Skeletal muscle tissue (tissue), 4 donors: Measurements from ENCODE around the gene EDEM3. TPM values are rescaled to one million over a fixed set of nuclear protein-coding genes. Genes with fewer than 3 reads are reported as not detected.

Source experiments
- H3K27ac ChIP-seq: one replicate; pipeline ENCODE4 v1.7.0; 2013; ENCODE audit warnings: mild to moderate bottlenecking, low read depth, low read length, inconsistent platforms
- H3K27me3 ChIP-seq, 3 donors: one replicate each; pipeline ENCODE4 v1.7.0; 2013; ENCODE audit warnings: low read length in 3 of 3; ENCODE audit not compliant: control insufficient read depth in 3 of 3, insufficient read depth in 3 of 3
- H3K36me3 ChIP-seq, 3 donors: one replicate each; pipeline ENCODE4 v1.7.0; 2013; ENCODE audit warnings: low read length in 3 of 3; ENCODE audit not compliant: control insufficient read depth in 3 of 3, insufficient read depth in 3 of 3
- H3K4me1 ChIP-seq, 3 donors: one replicate each; pipeline ENCODE4 v1.7.0; 2013; ENCODE audit warnings: low read length in 3 of 3, mild to moderate bottlenecking in 3 of 3; ENCODE audit not compliant: control insufficient read depth in 3 of 3, insufficient read depth in 3 of 3
- H3K4me3 ChIP-seq, 3 donors: one replicate each; pipeline ENCODE4 v1.7.0; 2013; ENCODE audit warnings: low read length in 3 of 3
- H3K9ac ChIP-seq, 3 donors: one replicate each; pipeline ENCODE4 v1.7.0; 2013; ENCODE audit warnings: low read length in 3 of 3, mild to moderate bottlenecking in 3 of 3, moderate library complexity in 2 of 3, low read depth in 1 of 3
- H3K9me3 ChIP-seq, 3 donors: one replicate each; pipeline ENCODE4 v1.7.0; 2013; ENCODE audit warnings: low read length in 3 of 3; ENCODE audit not compliant: control insufficient read depth in 3 of 3
- total RNA-seq: library from RNA; depleted of rRNA; stranded (reverse); fragments of >200 nt; gene quantifications from one replicate; pipeline ENCODE4 v1.2.3, GENCODE V29; 2014
- donor health status: Osteomylitis.

EDEM3 gene
- total RNA-seq, 1 donor from 2014 or later = 28.2 TPM

DNA sequence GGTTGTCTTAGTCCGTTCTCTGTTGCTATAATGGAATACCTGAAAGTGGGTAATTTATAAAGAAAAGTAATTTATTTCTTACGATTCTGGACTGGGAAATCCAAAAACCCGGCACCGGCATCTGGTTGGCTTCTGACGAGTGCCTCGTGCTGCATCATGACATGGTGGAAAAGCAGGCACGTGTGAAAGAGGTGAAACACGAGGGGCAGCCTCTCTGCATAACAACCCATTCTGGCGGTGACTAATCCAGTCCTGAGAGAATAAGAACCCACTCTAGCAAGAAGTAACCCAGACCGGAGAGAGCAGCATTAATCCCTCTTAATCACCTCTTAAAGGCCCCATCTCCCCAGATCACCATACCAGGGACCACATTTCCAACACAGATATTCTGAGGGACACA lies 2.7 kb upstream of the EDEM3 start:
- H3K36me3 ChIP-seq = no peaks in the 10 kb centered on the region
- no peak overlapping the region for H3K27ac ChIP-seq
- H3K9ac ChIP-seq = no peak overlapping the region
- no peaks in the 10 kb centered on the region for H3K9me3 ChIP-seq
- H3K4me3 ChIP-seq = no peak overlapping the region
- H3K27me3 ChIP-seq = no peaks in the 10 kb centered on the region
- H3K4me1 ChIP-seq = peaks cover 6 to 22% (median 16%) of the 10 kb centered on the region in 3 donors

DNA sequence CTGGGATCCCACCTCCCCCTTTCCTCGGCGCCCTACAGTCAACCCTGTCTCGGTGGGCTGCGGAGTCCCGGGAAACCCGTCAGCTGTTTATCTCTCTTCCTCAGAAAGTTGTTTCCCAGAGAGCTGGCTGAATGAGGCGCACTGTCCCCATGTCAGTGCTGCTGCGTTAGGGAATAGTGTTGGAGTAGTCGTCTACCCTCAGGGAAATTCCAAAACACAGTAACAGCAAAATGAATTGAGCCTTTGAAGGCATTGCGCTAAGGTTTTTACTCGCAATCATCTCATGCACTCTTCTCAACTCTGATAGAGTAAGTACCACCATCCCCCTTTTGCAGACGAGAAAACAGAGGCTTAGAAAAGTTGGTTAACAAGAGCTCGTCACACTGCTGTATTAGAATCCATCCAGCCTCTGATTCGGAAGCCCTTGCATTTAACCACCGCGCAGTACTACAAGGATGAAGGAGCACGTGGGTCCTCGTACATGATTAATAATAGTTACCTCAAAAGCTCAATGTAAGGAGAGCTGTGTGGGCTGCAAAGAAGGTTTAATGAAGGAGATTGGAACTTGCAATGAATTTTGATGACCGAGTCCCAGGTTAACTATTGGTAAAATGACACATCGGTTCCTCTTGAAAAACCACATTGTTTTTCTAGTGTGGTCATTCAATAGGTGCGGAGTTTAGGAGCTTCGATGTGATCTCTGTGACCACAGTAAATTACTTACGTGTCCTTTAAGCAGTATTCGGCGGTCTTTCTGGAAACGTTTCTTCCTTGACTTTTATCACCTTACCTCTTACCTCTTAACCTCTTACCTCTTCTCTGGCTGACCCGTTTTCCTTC lies 788 bp upstream of the EDEM3 start:
- Histone ChIP-seq H3K4me1 (peaks cover 6 to 22% (median 16%) of the 10 kb centered on the region in 3 donors), H3K9ac (peak overlapping the region; percentile 79 to 91 (median 89)), H3K27ac (peak overlapping the region; percentile 52), H3K4me3 (peak overlapping the region; percentile 83 to 96 (median 86)), H3K9me3 (no peaks in the 10 kb centered on the region), H3K36me3 (no peaks in the 10 kb centered on the region), H3K27me3 (no peaks in the 10 kb centered on the region)

DNA sequence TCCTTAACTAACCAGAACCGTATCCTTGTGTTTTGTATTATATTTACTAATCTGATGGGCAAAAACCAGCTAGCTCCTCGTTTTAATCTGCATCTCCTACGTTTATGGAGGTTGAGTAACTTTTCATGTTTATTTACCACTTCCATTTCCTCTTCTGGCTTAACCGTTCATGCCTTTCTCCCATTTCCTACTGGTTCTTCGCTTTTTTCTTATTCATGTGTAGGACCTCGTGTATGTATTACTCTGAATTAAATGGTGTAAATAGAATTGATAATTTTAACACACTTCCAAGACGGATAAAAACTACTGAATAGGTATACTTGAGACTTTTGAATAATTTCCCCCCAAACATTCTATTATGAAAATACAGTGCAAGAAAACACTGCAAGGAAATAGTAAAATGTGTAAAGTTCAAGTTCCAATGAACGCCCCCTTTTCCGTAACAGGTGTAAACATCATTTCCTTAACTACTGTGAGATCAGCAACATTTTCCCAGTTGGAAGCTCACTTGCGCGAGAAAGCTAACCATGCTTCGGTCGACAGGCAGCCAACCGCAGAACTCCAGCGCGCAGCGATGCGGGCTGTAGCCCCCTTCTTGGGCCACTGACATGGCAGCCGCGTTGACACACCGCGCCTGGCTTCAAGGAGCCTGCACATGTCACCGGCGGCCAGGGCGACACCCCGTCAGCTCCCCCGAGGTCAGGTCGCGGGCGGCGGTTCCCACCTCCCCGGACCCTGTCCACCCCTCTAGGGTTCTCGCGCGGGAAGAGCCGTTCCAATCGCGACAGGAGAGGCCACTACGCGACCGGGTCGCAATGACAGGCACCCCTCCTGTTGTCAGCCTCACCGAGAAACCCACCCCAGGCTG lies 816 bp downstream of the EDEM3 start:
- Histone ChIP-seq H3K27ac (peak overlapping the region; percentile 93), H3K4me1 (peaks cover 6 to 22% (median 16%) of the 10 kb centered on the region in 3 donors), H3K9me3 (no peaks in the 10 kb centered on the region), H3K27me3 (no peaks in the 10 kb centered on the region), H3K9ac (peak overlapping the region; percentile 82 to 95 (median 92)), H3K4me3 (peak overlapping the region; percentile 85 to 96 (median 91)), H3K36me3 (no peaks in the 10 kb centered on the region)

DNA sequence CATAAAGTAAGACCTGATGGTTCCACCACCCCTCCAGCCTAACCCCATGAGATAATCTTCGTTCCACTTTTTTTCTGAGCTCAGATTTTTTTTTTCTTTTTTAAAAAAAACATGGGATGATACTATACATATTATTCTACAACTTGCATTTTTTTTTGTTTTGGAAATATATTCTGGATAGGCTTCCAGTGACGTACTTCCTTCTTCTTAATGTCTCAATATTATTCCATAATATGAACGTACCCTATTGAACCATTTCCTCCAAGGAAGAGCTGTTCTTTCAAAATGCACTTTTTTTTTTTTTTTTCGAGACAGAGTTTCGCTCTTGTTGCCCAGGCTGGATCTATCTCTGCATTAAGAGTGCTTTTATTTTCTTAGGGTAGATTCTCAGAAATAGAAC lies 1.5 kb downstream of the EDEM3 start:
- H3K36me3 ChIP-seq = no peaks in the 10 kb centered on the region
- H3K27ac ChIP-seq = peak overlapping the region; percentile 93
- peak overlapping the region in 2 of 3 donors; percentile 85 to 96 for H3K4me3 ChIP-seq
- no peaks in the 10 kb centered on the region for H3K9me3 ChIP-seq
- H3K27me3 ChIP-seq = no peaks in the 10 kb centered on the region
- H3K9ac ChIP-seq = peak overlapping the region in 1 of 3 donors; percentile 95
- H3K4me1 ChIP-seq = peaks cover 6 to 22% (median 16%) of the 10 kb centered on the region in 3 donors

DNA sequence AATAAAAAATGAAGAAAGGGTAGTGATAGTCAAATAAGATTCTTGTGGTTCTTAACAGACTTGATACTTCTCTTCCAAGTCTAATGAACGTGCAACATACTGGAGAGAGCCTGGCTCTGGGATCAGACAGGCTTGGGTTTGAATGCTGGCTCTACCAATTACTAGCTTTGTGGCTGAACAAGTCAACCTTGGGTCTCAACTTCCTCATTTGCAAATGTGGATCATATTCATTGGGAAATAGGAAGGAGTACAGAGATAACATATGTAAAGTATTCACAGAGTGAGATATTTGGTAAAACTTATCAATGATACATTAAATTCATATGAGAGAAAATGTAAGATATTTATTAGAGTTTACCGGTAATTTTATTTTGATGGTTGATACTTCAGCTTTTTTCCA lies 2.0 kb downstream of the EDEM3 start:
- H3K9ac ChIP-seq = no peak overlapping the region
- H3K4me1 ChIP-seq = peaks cover 6 to 22% (median 16%) of the 10 kb centered on the region in 3 donors
- no peak overlapping the region for H3K27ac ChIP-seq
- no peaks in the 10 kb centered on the region for H3K9me3 ChIP-seq
- H3K4me3 ChIP-seq = no peak overlapping the region
- no peaks in the 10 kb centered on the region for H3K27me3 ChIP-seq
- H3K36me3 ChIP-seq = no peaks in the 10 kb centered on the region

DNA sequence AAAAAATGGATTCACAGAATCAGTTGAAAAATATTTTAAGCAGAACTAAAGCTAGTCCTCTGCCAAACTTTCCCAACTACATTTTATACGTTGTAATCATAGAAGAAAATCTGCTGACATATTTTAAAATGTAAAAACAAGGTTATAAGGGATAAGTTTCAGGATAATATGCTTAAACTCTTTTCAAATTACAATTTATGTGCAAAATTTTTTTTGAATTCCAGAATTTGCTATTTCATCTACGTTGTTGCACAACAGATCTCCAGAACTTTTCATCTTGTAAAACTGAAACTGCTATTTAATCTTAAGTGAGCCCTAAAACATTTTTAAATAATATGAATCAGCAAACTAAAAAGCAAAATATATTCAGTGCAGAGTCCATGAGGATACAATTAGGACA lies 5.9 kb downstream of the EDEM3 start:
- Histone ChIP-seq H3K4me1 (peaks cover 3 to 11% (median 10%) of the 10 kb centered on the region in 3 donors), H3K27me3 (no peaks in the 10 kb centered on the region), H3K36me3 (no peaks in the 10 kb centered on the region), H3K27ac (no peak overlapping the region), H3K4me3 (no peak overlapping the region), H3K9me3 (no peaks in the 10 kb centered on the region), H3K9ac (no peak overlapping the region)

DNA sequence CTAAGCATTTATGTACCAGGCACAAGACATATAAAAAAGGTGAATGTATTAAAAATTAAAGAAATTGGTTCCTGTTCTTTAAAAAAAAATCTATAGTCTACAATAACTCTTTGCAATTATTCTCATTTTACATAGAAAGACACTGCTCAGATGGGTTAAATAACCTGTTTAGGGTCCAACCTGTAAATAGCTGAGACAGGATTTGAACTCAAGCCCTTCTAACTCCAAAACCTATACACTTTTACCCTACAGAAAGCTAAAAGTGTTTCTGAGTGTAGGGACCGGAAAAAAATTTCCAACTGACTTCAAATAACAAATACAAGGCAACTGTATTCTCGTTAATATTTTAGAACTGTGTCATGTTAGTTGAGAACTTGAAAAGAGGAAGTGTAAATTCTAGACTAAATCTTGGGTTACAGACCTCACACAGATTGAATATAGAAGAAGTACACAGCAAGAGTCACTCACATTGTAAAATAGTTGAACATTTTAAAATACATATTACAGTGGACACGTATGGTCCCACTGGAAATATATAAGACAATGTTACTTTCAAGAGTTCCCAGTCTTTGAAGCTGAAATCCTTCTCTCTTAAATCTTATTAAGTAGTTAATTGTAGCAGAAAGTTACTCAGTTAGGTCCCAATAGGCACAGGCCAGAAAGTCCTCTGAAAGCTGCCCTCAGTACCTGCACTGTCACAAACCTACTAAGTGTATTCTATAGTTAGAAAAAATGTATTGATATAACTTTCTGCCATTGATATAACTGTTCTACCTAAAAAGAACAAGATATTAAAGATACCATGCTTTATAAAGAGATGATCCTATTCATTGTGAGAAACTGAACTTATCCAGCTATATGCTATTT lies 7.3 kb downstream of the EDEM3 start:
- peak overlapping the region in 1 of 3 donors; percentile 7 for H3K9ac ChIP-seq
- H3K9me3 ChIP-seq = no peaks in the 10 kb centered on the region
- H3K27ac ChIP-seq = no peak overlapping the region
- H3K36me3 ChIP-seq = no peaks in the 10 kb centered on the region
- no peaks in the 10 kb centered on the region for H3K27me3 ChIP-seq
- H3K4me1 ChIP-seq = peaks cover 0 to 6% (median 4%) of the 10 kb centered on the region in 3 donors
- no peak overlapping the region for H3K4me3 ChIP-seq

- Histone ChIP-seq H3K27ac (no peak overlapping the region), H3K9ac (no peak overlapping the region), H3K9me3 (no peaks in the 10 kb centered on the region), H3K4me1 (peaks cover 0 to 6% (median 4%) of the 10 kb centered on the region in 3 donors), H3K27me3 (no peaks in the 10 kb centered on the region), H3K4me3 (no peak overlapping the region), H3K36me3 (no peaks in the 10 kb centered on the region)
Observed at GRCh38 chr1:184745929-184746638, 8.6 kb downstream of the EDEM3 start.

DNA sequence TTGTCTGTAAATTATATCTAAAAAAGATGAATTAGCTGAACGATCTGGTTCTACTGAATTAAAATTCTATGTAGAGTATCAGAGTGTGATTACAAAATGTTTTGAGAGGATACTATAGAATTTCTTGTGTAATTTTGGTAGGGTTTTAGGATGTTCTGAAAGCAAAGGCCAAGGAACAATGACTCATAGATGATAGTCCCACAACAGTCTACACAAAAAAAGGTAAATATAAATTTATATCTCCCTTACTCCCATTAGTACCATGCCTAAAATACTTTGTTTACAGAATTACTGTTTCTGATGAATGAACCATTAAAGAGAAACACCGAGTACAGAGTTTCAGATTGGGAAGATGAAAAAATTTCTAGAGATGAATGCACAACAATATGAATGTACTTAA lies 9.5 kb downstream of the EDEM3 start:
- H3K9me3 ChIP-seq = no peaks in the 10 kb centered on the region
- H3K4me1 ChIP-seq = peaks cover 0 to 6% (median 4%) of the 10 kb centered on the region in 3 donors
- H3K9ac ChIP-seq = no peak overlapping the region
- no peaks in the 10 kb centered on the region for H3K36me3 ChIP-seq
- no peaks in the 10 kb centered on the region for H3K27me3 ChIP-seq
- H3K27ac ChIP-seq = no peak overlapping the region
- H3K4me3 ChIP-seq = no peak overlapping the region
